Uterus (tissue), 4 donors: ENCODE results near the gene NANOS2. TPM values are rescaled to one million over a fixed set of nuclear protein-coding genes. Genes with fewer than 3 reads are reported as not detected.
A peak's percentile ranks its signal among the peaks of the same experiment; 100 is the strongest.
"Not testable (repeated sequence)": the region's sequence is repeated elsewhere in the genome, so short reads cannot be mapped to it uniquely, and the experiment has no call there.

Experiments
- DNase-seq, 2 donors: peaks; one replicate each; pipeline ENCODE4 v3.0.0-alpha.2; 2019 to 2020
- H3K27ac ChIP-seq, 2 donors: fragments of 200-600 bp; sonication (generic); 1 replicate in 1 of 2; 2 replicates in 1 of 2; pipeline ENCODE4 v1.5.1; 2016 to 2018
- H3K27me3 ChIP-seq, 2 donors: fragments of 200-600 bp; sonication (generic); one replicate each; pipeline ENCODE4 v1.5.1; 2018 to 2019; ENCODE audit warnings: control low read depth in 1 of 2
- H3K36me3 ChIP-seq, 2 donors: fragments of 200-600 bp; sonication (generic); one replicate each; pipeline ENCODE4 v1.5.1; 2019; ENCODE audit warnings: control low read depth in 1 of 2
- H3K4me1 ChIP-seq, 2 donors: fragments of 200-600 bp; sonication (generic); one replicate each; pipeline ENCODE4 v1.5.1; 2018 to 2019; ENCODE audit warnings: control low read depth in 1 of 2
- H3K4me3 ChIP-seq, 2 donors: fragments of 200-600 bp; sonication (generic); 1 replicate in 1 of 2; 2 replicates in 1 of 2; pipeline ENCODE4 v1.5.1; 2018 to 2019; ENCODE audit warnings: mild to moderate bottlenecking in 1 of 2
- H3K9me3 ChIP-seq, 2 donors: fragments of 200-600 bp; sonication (generic); one replicate each; pipeline ENCODE4 v1.5.1; 2019; ENCODE audit warnings: control low read depth in 1 of 2
- POLR2A ChIP-seq, 2 donors: fragments of 450-650 bp; IDR thresholded peaks; one replicate each; pipeline ENCODE4 v1.6.1; 2016; ENCODE audit warnings: antibody characterized with exemption in 2 of 2, mild to moderate bottlenecking in 1 of 2, moderate library complexity in 1 of 2
- intact Hi-C: fragments of 100-400 bp; cut with DNase I; formaldehyde crosslinking; loops from one replicate; pipeline ENCODE4 v1.15.1; 2023; ENCODE audit warnings: low total_unique reads
- total RNA-seq, 4 donors: library from RNA; depleted of rRNA in 3 of 4; stranded (reverse); fragments of >200 nt in 3 of 4; gene quantifications; one replicate each; pipeline versions ENCODE4 v1.1.0 to v1.2.4, GENCODE V29; 2014 to 2023
- TF ChIP-seq, protein P1 (sequence below), 4 experiments: fragments of 200-600 bp in 2 of 4; fragments of 450-650 bp in 2 of 4; sonication (generic) in 2 of 4; IDR thresholded peaks; one replicate each; pipeline ENCODE4 v1.5.1; 2016 to 2019; ENCODE audit warnings: antibody characterized with exemption in 4 of 4, mild to moderate bottlenecking in 2 of 4, moderate library complexity in 1 of 4
- donor health status: DM: yes; HTN: yes; CAD: no.

NANOS2 gene
- total RNA-seq, 4 donors from 2014 or later, result not detected

DNA sequence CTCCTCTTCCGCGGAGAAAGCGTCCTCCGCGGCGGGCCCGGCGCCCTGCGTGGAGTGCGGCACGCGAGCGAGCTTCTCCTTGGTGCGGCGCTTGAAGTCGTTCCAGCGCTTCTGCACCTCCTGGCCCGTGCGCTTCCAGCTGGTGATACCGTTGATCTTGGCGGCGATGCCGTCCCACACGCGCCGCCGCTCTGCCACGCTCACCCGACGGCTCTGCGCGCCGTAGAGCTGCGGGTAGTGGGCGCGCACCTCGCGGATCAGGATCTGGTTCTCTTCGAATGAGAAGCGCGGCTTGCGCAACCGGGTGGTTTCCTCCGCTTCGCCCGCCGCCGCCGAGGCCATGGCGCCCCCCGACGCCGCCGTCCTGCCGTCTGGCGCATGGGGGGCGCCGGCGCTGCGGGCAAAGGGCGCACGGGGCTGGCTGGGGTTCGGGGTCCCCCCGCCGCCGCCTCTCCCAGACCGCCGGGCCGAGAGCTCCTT is 13.1 kb downstream of the NANOS2 start:
- TF ChIP-seq, protein P1, sequence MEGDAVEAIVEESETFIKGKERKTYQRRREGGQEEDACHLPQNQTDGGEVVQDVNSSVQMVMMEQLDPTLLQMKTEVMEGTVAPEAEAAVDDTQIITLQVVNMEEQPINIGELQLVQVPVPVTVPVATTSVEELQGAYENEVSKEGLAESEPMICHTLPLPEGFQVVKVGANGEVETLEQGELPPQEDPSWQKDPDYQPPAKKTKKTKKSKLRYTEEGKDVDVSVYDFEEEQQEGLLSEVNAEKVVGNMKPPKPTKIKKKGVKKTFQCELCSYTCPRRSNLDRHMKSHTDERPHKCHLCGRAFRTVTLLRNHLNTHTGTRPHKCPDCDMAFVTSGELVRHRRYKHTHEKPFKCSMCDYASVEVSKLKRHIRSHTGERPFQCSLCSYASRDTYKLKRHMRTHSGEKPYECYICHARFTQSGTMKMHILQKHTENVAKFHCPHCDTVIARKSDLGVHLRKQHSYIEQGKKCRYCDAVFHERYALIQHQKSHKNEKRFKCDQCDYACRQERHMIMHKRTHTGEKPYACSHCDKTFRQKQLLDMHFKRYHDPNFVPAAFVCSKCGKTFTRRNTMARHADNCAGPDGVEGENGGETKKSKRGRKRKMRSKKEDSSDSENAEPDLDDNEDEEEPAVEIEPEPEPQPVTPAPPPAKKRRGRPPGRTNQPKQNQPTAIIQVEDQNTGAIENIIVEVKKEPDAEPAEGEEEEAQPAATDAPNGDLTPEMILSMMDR (IDR thresholded peaks at IDR 0.05), result no peak
- no peak for TF ChIP-seq POLR2A (IDR thresholded peaks at IDR 0.05)
- intact Hi-C loops, result no loop called here
- H3K4me1 ChIP-seq, result peaks cover 0 to 12% of the 10 kb centered on the region in 2 donors
- H3K9me3 ChIP-seq, result no peaks in the 10 kb centered on the region
- peak overlapping the region; percentile 50 to 56 for H3K27ac ChIP-seq
- DNase-seq, result peak; percentile 47 to 56
- peak overlapping the region; percentile 54 to 77 for H3K4me3 ChIP-seq
- no peaks in the 10 kb centered on the region for H3K27me3 ChIP-seq
- H3K36me3 ChIP-seq, result no peaks in the 10 kb centered on the region

DNA sequence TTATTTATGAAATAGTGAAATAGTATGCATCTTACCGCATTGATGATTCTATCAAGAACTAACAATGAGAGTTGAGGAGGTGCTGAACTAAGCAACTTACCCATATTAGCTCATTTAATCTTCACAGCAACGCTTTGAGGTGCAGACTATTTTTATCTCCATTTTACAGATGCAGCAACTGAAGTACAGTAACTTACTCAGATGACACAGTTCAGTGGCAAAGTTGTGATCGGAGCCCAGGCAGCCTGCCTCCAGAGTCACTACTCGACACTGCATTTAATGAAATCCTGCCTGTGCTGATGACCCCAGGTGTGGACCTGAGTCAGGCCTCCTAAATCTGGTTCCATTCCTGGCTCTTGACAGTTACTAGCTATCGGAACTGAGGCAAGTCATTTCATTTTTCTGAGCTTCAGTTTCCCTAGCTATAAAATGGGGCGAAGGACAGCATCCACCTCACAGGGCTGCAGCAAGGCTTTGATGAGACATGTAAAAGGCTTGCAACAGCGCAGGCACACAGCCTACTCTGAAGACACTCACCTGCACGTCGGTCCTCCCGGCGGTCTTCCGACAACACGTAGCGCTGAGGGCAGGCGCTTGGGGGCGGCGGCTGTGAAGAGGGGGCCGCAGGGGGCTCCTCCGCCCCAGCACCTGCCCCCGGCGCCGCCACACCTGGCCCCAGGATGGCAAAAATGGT is 13.7 kb downstream of the NANOS2 start:
- Histone ChIP-seq H3K4me3 (peak overlapping the region; percentile 54 to 77), H3K27ac (no peak overlapping the region), H3K27me3 (no peaks in the 10 kb centered on the region), H3K4me1 (peaks cover 0 to 12% of the 10 kb centered on the region in 2 donors), H3K36me3 (no peaks in the 10 kb centered on the region), H3K9me3 (no peaks in the 10 kb centered on the region)
- intact Hi-C loops, result no loop called here
- DNase-seq, result no peak
- TF ChIP-seq, protein P1 (IDR thresholded peaks at IDR 0.05), result no peak
- TF ChIP-seq POLR2A (IDR thresholded peaks at IDR 0.05), result no peak

DNA sequence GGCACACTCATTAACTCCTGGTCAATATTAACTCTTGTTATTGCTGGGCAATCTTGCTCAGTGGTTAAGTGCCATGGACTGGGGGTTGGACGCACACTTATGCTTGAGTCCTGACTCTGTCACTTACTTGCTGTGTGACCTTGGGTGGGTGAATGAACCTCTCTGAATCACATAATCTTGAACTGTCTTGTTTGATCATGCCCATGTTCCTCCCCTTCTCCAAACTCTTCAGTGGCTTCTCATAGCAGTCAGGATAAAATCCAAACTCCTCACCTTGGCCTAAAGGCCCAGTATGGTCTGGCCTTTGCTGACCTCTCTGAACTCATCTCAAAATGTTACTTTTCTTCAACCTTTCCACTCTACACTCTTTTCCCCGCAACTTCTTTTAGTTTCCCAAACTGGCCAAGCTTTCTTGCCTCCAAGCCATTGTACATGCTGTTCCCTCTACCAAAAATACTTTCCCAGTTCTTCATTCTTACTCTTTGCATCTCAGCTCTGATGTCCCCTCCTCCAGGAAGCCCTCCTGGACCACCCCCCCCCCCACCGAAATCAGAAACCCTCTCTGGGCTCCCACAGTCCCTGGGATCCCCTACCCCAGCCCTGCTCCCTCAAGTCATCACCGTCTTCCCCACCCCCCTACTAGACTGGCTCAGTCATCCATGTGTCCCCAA is 14.5 kb downstream of the NANOS2 start:
- Histone ChIP-seq H3K4me1 (peaks cover 0 to 12% of the 10 kb centered on the region in 2 donors), H3K27me3 (no peaks in the 10 kb centered on the region), H3K9me3 (no peaks in the 10 kb centered on the region), H3K27ac (no peak overlapping the region), H3K4me3 (no peak overlapping the region), H3K36me3 (no peaks in the 10 kb centered on the region)
- DNase-seq, result no peak
- intact Hi-C loops, result no loop called here
- no peak for TF ChIP-seq POLR2A (IDR thresholded peaks at IDR 0.05)
- TF ChIP-seq, protein P1 (IDR thresholded peaks at IDR 0.05), result no peak

DNA sequence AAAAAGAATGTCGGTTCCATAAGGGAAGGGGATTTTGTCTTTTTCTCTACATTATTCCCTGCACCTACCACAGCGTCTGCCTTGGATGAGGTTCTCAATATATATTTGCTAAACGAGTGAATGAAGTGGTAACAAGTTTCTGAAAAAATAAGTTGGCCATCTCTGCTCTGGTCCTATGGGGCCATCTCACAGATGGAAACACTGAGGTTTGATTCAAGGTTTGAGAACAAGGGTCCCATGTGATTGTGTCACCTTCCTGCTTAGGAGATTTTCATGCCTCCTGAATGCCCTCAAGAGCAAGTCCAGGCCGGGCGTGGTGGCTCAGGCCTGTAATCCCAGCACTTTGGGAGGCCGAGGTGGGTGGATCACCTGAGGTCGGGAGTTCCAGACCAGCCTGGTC is 15.3 kb downstream of the NANOS2 start:
- H3K9me3 ChIP-seq, result no peaks in the 10 kb centered on the region
- no peak for DNase-seq
- TF ChIP-seq, protein P1 (IDR thresholded peaks at IDR 0.05), result no peak
- TF ChIP-seq POLR2A (IDR thresholded peaks at IDR 0.05), result no peak
- no peaks in the 10 kb centered on the region for H3K27me3 ChIP-seq
- intact Hi-C loops, result no loop called here
- no peaks in the 10 kb centered on the region for H3K36me3 ChIP-seq
- H3K27ac ChIP-seq, result no peak overlapping the region
- H3K4me3 ChIP-seq, result no peak overlapping the region
- H3K4me1 ChIP-seq, result peaks cover 0 to 12% of the 10 kb centered on the region in 2 donors

DNA sequence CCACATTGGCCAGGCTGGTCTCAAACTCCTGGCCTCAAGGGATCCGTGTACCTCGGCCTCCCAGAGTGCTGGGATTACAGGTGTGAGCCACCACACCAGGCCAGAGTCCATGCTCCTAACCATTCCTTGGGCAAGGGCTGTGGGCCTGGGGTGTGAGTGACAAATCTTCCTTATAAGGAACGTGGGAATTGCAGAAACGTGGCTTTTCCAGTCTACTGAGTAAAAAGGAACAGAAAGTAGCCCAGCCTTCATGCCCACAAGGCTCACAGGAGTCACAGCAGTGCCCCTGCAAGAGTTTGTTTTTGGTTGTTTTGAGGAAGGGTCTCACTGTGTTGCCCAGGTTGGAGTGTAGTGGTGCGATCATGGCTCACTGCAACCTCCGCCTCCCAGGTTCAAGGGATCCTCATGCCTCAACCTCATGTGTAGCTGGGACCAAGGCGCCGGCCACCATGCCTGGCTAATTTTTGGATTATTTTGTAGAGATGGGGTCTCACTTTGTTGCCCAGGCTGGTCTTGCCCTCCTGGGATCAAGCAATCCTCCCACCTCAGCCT is 17.2 kb downstream of the NANOS2 start:
- Histone ChIP-seq H3K27me3 (no peaks in the 10 kb centered on the region), H3K9me3 (no peaks in the 10 kb centered on the region), H3K27ac (no peak overlapping the region), H3K4me3 (no peak overlapping the region), H3K36me3 (no peaks in the 10 kb centered on the region), H3K4me1 (peaks cover 0 to 7% of the 10 kb centered on the region in 2 donors)
- no peak for TF ChIP-seq POLR2A (IDR thresholded peaks at IDR 0.05)
- DNase-seq, result no peak
- intact Hi-C loops, result no loop called here

DNA sequence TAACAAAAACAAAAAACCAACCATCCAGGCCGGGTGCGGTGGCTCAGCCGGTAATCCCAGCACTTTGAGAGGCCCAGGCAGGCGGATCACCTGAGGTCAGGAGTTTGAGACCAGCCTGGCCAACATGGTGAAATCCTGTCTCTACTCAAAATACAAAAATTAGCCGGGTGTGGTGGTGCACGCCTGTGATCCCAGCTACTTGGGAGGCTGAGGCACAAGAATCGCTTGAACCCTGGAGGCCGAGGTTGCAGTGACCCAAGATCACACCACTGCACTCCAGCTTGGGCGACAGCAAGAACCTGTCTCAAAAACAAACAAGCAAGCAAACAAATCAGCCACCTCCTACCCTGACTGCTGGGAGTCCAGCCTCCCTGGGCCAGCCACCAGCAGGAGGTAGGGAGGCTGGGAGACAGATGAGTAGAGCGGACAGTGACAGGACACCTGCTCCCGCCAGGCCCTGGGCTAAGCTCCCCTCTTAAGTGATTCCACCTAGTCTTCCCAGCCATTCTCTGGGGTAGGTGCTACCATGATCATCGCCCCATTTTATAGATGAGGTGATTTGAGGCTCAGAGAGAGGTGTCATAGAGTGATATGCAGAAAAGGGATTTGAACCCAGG is 18.5 kb downstream of the NANOS2 start:
- H3K9me3 ChIP-seq, H3K4me3 ChIP-seq, H3K27me3 ChIP-seq, H3K27ac ChIP-seq, H3K4me1 ChIP-seq, intact Hi-C loops, H3K36me3 ChIP-seq, DNase-seq: not testable (repeated sequence)
